LNCAP (cell line): ENCODE measurements around the gene GABBR1.

Experiments used
- TF ChIP-seq, protein P1 (sequence below): fragments of 450-650 bp; IDR thresholded peaks from 2 replicates; pipeline ENCODE4 v1.5.1; 2017; ENCODE audit warnings: mild to moderate bottlenecking

Gene GABBR1

DNA sequence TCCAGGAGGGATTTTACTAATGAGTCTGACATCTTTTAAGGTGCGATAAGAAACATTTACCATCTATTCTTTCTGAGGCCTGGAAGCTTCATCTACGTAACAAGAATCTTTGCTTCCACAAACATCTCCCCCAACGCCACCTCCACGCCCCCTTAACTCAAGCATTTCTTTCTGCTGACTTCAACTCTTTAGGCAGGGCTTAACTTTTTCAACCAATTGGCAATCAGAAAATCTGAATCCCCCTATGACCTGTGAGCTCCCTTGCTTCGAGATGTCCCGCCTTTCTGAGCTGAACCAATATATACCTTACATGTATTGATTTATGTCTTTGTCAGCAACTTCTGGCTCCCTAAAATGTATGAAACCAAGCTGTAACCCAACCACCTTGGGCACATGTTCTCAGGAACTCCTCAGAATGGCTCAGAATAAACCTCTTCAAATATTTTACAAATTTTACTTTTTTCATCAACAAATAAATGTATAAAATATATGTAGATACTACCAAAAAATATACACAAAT lies 36.5 kb downstream of the GABBR1 start:
- TF ChIP-seq, protein P1, sequence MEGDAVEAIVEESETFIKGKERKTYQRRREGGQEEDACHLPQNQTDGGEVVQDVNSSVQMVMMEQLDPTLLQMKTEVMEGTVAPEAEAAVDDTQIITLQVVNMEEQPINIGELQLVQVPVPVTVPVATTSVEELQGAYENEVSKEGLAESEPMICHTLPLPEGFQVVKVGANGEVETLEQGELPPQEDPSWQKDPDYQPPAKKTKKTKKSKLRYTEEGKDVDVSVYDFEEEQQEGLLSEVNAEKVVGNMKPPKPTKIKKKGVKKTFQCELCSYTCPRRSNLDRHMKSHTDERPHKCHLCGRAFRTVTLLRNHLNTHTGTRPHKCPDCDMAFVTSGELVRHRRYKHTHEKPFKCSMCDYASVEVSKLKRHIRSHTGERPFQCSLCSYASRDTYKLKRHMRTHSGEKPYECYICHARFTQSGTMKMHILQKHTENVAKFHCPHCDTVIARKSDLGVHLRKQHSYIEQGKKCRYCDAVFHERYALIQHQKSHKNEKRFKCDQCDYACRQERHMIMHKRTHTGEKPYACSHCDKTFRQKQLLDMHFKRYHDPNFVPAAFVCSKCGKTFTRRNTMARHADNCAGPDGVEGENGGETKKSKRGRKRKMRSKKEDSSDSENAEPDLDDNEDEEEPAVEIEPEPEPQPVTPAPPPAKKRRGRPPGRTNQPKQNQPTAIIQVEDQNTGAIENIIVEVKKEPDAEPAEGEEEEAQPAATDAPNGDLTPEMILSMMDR: no peak

DNA sequence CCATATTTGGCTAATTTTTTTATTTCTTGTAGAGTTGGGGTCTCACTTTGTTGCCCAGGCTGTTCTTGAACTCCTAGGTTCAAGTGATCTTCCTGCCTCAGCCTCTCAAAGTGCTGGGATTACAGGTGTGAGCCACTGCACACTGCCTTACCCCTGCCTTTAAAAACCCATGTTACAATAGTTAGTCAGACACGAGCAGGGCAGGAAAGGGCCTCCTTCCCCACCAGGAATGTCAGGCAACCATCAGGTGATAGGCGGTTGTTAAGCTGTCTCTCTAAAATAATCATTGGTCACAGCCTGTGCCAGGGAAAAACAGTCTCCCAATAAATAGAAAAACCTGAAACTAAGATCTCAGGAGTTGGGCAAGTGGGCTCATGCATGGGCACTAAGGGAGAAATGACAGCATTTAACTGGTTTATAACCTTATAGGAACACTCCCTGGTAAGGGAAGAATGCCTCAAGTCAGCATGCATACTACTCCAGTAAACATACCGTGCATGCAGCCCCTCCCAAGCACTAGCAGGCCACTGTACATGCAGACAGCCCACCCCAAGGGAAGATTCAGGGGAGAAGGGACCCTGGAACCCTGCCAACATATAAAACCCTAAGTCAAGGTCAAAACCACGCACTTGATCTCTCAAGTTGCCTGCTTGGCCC lies 39.7 kb downstream of the GABBR1 start:
- TF ChIP-seq, protein P1: no peak

DNA sequence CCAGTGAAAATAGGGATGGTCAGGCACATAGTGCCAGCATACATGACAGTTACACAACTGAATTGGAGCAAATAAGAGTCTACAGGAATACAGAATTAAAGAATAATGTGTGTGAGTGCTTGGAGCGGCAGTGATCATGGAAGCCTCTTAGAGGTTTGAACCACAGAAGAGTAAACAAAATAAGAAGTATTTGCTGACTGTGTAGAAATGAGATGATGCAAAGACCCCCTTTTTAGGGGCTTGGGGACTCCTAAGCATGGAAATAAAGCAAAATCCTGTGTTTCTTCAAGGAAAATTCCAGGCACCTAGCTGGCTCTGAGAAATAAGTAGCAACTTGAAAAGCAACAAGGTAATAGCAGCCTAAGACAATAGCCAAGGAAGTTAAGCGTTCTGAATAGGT lies 41.3 kb downstream of the GABBR1 start:
- TF ChIP-seq, protein P1: no peak

DNA sequence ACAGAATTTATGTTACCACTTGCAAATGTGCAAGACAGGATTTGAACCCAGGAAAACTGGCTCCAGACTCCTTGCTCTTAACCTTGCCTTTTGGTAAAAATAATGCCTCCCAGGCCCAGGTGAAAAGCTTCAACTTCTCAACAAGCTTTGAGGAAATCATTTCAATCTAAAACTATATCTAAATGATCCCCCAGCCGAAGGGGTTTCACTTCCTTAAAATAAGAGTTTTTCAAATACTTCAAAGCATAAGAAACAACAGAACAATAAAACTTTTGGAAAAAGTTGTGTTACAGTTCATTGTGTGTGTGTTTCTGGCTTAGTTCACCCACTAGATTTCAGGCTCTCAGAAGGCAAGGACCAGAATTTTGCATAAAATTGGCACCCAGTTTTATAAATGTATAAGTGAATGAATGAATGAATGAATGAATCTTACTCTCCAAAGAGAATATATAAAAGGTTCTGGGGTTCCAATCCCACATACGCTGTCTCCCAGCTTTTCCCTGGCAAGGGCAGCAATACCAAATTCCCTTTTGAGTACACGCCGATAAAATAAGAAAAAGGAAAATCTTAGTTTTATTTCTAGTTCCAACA lies 42.7 kb downstream of the GABBR1 start:
- TF ChIP-seq, protein P1: no peak

DNA sequence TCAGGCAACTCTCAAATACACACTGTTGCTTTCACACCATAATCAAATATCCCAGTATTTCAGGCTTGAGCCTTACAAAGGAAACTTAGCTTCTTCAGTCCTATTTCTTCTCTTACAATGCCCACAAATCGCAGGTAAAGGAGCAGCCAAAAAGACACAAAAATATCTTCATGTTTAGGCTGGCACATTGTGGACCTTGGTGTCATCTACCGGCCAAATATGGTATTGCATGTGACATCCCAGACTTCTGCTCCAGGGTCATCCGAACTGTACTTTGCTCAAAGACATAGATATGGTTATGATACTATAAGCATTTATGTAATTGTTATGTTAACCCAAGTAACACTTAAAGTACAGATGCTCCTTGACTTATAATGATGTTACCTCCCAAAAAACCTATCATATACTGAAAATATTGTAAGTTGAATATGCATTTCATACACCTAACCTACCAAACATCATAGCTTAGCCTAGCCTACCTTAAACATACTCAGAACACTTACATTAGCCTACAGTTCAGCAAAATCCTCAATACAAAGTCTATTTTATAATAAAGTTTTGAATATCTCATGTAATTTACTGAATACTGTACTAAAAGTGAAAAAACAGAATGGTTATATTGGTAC lies 43.4 kb downstream of the GABBR1 start:
- TF ChIP-seq, protein P1: peak; percentile 91

DNA sequence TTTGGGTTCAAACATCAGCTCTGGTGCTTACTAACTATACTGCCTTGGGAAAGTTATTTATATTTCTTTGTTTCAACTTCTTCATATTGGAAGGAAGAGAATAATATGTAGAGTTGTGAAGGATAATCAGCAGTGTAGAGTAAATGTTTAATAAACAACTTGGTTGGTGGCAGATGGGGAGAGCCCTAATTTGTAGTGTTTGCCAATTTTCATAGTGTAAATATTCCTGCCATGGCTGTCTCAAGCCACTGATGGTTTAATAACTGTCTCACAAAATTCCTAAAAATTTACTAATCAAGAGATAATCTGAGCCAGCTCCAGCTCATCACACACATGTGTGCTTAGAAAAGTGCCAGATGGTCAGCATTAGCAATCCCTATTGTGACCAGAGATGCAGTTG lies 48.2 kb downstream of the GABBR1 start, which contains the start of gene OR2H2:
OR2H2 (plus strand) TSS at position 301 of the 400 bp plus-strand sequence. CDS start 2,824 bp downstream, outside the sequence.
- TF ChIP-seq, protein P1: no peak

DNA sequence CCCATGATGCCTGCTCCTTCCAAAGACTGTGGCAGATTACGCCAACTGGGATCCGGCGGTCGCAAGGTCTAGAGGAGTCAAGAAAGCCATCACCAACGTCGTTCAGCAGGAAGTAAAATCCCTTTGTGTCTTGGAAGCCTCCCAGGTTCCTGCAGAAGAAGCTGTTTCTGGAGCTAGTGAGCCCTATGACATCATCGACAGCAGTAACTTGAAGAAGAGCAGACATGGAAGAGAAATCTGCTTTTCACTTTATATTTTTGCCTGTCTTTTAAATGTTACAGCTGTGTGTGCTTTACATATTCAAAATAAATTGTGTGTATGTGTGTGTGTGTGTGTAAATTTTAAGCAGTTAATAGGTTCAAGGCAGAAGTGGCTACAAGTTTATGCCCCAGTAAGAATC lies 55.4 kb downstream of the GABBR1 start:
- TF ChIP-seq, protein P1: no peak
